ENCODE results near the gene THYN1.
A peak's percentile ranks its signal among the peaks of the same experiment; 100 is the strongest.
"Not testable (repeated sequence)": the region's sequence is repeated elsewhere in the genome, so short reads cannot be mapped to it uniquely, and the experiment has no call there.

Gene THYN1

DNA sequence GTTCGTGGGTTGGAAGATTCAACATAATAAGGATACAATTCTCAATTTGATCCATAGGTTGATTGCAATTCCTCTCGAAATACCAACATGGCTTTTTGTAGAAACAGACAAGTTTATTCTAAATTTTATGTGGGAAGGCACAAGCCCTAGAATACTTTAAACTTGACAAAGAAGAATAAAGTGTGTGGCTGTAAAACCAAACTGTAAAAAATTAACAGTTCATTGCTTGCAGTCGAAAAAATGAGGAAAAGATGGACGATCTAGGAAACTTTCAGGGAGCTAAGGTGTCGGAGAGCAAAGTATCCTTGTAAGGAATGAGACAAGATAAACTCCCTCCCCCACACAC, 22.0 kb upstream of the THYN1 start:
- no peak for DNase-seq (ENCODE audit: low read depth in 2 of 2)

DNA sequence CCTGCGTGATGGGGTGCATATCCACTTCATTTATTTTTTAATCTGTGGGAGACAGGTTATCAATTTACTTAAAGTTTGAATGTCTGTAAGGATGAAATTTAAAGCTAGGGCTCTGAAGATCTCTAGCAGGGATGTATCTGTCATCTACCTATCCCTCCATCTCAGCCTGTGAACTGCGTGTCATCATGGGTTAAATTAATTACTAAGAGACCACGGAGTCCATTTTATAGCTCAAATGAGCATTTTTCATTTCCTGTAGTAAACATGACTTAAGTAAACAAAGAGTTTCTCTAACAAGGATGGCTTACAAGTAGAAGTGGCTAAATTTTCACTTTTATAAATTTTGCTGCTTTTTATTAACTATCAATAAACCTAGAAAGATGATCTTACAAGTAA, 20.2 kb upstream of the THYN1 start:
- no peak for DNase-seq (ENCODE audit: low read depth in 2 of 2)

DNA sequence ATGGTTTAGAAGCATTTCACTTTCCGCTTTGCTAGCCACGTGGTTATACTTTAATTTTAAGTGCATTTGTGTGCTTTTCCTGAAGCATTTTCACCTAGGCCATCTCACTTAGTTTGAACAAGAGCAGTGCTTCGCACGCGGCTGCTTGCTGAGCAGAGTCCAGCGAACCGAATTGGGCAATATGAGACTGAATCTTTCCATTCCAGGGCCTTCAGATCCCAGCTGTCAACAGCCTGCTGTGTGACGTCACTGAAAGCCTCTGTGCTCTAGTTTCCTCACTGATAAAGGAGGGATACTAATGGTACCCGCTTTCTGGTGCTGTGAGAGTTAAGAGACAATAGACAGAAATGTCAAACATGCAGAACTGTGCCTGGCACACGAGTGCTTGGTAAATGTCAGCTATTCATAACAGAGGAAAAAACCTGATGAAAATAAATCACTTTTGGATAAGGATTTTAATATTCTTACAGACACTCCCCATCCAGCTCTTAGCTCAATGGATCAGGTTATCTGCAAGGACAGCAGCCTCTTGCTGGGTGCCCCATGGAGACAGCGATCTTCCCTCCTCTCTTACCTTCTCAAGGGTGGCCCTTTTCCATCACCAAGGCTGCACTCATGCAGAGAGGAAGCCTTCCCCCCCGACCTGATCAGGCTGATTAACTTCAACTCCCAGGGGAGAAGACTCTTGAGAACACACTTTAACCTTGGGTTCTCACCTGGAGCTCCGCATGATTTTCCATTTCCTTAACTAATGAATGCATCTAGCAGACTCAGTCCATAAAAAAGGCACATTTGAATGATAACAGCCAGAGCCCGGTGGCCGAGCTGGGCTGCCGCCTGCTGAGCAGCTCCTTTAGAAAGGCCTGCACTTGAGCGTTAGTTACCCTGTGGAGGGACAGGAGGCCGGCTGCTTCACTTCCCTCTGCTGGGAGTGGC, 19.5 kb upstream of the THYN1 start:
- DNase-seq (ENCODE audit: low read depth in 2 of 2) = no peak

DNA sequence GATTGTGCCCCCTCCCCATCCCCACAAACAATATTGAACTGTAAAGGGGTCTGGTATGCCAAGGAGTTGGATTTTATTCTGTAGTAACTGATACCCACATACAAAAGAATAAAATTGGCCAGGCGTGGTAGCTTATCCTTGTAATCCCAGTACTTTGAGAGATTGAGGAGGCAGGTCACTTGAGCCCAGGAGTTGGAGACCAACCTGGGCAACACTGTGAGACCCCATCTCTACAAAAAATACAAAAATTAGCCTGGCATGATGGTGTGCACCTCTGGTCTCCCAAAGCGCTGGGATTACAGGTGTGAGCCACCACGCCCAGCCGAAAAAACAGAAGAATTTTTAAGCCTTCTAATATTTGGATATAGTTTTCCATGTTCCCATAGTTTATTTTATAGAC, 18.8 kb upstream of the THYN1 start:
- no peak for DNase-seq (ENCODE audit: low read depth in 2 of 2)

DNA sequence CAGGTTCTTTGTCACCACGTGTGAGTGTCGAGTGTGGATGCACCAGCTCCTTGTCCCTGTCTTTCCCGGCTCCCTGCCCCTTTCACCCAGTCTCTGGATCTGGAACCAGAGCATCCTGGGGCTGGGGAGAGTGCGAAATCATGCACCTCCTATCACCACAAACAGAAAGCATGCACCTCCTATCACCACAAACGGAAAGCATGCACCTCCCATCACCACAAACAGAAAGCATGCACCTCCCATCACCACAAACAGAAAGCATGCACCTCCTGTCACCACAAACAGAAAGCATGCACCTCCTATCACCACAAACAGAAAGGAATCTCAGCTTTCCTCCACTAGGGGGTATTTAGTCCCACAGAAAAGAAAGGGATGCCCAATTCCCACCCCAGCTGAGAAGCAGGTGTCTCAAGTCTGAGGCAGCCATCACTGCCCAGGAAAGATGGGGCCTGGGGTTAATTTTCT, 17.1 kb upstream of the THYN1 start:
- DNase-seq (ENCODE audit: low read depth in 2 of 2) = no peak

DNA sequence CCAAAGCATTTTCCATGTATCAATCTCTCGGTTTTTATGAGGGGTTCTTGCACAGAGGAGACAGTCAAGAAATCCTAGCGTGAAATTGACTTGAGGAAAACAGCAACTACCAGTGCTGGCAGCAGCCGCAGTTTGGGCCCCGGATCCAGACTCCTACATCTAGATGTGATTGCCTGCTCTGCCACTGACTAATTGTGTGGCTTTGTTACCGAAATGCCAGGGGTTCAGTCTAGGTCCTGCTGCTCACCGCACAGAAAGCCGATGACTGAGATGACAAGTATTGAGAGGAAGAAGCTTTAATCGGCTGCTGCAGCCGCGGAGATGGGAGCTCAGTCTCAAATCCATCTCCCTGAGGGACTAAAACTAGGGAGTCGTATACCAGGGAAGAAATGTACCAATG, 14.8 kb upstream of the THYN1 start:
- no peak for DNase-seq (ENCODE audit: low read depth in 2 of 2)

DNA sequence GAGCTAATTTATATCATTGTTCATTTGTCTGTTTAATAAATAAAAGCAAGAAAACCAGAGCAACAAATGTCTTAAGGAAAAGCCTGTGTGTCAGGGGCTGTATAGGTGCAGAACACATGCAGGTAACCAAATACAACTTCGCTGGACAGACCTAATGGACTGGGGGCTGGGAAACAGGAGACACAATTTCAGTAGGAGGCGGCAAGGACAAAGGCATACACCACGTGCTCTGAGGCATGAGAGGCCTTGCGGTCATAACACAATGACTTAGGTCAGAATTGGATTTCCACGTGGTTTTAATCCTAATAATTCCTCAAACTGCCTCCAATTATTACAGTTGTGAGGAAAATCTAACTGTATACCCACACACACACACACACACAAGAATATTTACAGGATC, 14.3 kb upstream of the THYN1 start:
- DNase-seq (ENCODE audit: low read depth in 2 of 2) = no peak

DNA sequence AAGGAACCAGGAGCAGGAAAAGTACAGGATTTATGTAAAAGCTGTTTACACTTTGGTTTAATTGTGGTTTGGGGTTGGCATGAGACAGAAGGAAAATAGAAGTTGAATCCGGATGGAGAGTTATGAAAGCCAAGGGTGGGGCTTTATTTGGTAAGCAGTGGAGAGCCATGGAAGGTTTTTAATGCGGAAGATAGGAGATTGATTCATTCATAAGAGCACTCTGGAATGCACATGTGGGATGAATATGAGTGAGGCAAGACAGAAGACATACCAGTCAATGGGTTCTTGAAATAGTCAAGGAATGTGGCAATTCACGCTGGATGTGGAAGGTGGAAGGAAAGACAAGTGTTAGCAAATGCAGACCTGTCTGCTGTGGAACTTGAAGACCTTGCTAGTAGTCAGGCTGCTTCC, 13.7 kb upstream of the THYN1 start:
- no peak for DNase-seq (ENCODE audit: low read depth in 2 of 2)

DNA sequence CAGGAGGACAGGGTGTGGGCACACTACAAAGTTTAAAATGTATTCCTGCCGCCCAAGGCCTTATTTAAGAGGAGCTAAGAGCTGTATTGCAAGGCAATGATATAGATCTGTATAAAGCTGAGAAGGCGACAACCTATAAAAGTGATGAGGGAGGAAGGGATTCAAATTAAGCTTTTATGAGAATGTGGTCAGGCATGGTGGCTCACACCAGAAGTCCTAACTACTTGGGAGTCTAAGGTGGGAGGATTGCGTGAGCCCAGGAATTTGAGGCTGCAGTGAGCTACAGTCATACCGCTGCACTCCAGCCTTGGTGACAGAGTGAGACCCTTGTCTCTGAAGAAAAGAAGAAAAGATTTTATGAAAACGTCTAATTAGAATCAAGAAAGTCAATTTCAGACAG, 13.3 kb upstream of the THYN1 start:
- no peak for DNase-seq (ENCODE audit: low read depth in 2 of 2)

DNA sequence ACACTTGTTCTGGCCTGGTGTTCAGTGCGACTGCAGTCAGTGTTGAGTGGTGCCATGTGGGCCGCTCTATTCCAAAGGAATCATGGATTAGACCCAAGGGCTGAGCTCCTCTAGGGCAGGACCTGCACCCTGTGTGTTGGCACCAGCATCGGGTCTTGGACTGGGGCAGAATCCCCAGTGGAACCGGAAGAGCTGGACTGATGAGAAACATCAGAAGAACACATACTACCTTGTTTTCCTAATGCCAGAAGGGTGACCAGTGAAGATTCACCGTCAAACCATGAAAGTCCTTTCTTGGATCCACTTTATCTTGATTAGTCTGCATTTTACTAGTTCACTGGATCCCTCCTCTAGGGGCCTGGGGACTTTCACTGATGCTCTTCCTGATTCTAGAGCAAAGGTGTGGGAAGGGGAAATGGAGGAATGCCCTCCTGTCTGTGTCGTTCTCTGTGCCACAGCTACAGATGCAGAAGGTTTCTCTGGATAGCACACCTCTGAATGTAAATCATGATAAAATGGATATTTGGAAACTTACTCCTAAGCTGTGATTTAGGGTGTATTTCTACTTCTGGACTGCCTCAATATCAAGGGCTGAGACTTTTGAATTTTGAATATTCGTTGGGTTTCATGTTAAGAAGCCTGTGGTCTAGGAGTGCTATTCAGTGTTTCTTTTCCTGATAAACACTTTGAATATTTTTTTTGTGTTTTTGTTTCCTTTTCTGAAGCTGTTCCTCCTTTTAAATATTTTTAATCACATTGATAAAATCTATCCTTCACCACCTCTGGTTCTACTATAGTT, 12.0 kb upstream of the THYN1 start:
- no peak for DNase-seq (ENCODE audit: low read depth in 2 of 2)

DNA sequence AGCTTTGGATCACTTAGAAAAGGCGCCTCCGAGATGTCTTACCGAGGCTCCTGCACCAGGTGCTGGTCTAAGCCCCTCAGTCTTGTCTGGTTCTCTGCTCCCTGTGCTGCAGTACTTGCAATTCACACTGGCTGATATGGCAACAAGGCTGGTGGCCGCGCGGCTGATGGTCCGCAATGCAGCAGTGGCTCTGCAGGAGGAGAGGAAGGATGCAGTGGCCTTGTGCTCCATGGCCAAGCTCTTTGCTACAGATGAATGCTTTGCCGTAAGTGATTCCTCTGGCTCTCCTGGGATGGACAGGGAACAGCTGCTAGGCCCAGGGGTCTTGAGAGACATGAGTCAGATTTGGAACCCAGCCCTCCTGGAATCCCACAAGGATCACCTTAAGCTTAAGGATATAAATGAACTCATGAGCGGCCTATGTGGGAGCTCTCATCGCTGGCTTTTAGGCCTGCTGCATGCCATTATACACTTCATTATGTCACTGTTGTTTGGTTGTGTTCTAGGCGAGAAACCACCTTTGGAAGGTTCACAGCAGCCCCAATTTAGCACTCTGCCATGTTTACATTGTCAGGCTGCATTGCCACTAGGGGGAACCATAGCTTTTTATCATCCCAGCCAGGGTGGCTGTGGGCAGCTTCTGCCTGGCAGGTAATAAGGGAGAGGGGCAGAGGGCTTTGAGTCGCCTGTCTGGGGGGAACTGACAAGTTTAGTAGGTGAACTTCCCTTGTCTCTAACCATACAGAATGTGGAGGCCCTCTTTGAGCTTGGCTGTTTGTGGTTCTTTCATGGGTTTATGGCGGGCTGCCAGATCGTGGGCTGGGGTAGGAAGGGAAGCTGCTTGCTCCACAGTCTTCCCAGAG, 8.7 kb upstream of the THYN1 start:
- DNase-seq (ENCODE audit: low read depth in 2 of 2) = peak; percentile 14 to 37

DNA sequence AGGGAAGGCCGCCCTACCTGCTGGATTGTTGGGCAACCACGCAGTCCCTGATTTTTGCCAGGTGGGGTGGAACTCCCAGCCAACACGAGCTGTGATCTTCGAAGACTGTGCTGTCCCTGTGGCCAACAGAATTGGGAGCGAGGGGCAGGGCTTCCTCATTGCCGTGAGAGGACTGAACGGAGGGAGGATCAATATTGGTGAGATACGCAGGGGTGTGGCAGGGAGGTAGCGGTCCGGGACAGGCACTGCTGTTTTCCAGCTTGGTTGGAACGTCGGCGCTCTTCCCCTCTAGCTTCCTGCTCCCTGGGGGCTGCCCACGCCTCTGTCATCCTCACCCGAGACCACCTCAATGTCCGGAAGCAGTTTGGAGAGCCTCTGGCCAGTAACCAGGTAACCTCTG, 7.8 kb upstream of the THYN1 start:
- no peak for DNase-seq (ENCODE audit: low read depth in 2 of 2)

DNA sequence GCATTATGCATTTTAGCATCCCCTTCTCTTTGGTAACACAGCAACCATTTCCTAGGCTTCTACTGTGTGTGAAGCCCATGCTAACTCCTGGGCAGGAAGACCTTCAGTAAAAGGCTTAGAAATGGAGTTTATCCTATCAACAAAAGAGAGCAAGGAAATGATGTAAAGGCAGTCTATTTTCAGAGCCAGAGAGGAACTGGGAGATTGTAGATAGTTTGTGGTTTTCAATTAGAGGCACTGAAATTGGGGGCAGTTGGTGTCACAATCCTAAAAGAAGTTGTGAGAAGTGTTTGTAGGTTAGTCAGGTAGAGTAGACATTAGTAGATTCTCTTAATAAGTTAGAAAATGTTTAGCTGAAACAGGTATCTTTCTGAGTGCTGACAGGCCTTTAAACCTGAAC, 7.4 kb upstream of the THYN1 start:
- DNase-seq (ENCODE audit: low read depth in 2 of 2) = no peak

DNA sequence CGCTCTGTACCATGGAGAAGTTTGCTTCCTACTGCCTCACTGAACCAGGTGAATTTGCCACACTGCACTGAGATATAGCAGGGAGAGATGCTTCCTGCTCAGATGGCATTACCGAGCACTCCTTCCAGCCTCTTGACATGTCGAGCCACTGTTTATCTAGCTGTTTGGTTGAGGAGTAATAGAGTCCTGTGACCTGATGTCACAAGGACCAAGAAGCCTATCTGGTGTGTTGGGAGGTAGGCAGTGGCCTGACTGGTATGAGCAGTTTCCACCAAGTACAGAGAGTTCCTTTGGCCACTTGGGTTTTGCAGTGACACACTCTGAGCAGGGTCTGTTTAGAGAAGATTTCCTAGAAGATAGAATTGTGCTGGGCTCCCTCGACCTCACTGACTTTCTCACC, 5.4 kb upstream of the THYN1 start:
- DNase-seq (ENCODE audit: low read depth in 2 of 2) = no peak

DNA sequence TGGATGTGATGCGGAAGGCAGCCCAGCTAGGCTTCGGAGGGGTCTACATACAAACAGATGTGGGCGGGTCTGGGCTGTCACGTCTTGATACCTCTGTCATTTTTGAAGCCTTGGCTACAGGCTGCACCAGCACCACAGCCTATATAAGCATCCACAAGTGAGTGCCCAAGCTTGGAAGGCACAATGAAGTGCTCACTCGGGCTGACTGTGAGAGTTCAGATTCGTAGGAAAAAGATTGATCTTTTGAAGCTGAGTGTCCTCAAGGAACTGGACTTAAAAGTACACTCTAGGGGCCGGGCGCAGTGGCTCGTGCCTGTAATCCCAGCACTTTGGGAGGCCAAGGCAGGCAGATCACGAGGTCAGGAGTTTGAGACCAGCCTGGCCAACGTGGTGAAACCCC, 3.9 kb upstream of the THYN1 start:
- DNase-seq (ENCODE audit: low read depth in 2 of 2) = no peak

DNA sequence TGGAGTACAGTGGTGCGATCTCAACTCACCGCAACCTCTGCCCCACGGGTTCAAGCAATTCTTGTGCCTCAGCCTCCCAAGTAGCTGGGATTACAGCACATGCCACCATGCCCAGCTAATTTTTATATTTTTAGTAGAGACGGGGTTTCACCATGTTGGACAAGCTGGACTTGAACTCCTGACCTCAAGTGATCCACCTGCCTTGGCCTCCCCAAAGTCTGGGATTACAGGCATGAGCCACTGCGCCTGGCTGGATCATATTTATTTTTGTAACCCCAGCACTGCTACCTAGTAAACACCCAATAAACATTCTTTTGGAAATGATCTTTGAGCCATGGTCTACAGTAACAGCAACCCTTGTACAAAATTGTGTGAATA, 2.0 kb upstream of the THYN1 start:
- DNase-seq (ENCODE audit: low read depth in 2 of 2) = not testable (repeated sequence)

DNA sequence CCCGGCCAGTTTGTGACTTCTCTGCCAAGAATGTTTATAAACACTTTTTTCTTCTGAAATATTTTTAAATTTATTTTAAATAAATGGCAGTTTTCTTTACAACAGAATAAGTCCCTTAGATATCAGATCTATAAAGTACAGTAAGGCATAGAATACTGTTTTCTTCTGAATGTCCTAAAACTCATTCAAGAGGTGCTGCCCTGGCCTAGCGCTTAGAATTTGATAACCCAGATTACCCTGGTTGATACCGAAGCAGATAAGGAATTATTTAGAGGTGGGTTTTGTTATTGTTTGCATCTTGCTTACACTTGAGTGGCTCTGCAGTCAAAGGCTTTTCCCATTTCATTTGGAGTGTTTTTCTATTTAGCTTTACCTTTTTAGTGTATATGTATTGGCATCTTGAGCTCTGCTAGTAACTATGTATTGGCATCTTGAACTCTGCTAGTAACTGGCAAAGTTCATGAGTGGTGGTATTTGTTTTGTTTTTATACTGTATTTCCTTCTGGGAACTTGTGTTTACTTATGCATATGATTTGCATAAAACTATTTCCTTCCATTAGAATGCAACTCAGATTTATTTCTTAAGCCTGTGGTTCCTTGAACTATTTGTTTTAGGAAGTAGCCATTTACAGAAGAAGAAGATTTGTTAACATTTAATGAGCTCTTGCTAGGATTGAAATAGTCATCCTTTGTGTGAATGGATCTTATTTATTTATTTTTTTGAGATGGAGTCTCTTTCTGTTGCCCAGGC, 1.5 kb upstream of the THYN1 start:
- no peak for DNase-seq (ENCODE audit: low read depth in 2 of 2)

DNA sequence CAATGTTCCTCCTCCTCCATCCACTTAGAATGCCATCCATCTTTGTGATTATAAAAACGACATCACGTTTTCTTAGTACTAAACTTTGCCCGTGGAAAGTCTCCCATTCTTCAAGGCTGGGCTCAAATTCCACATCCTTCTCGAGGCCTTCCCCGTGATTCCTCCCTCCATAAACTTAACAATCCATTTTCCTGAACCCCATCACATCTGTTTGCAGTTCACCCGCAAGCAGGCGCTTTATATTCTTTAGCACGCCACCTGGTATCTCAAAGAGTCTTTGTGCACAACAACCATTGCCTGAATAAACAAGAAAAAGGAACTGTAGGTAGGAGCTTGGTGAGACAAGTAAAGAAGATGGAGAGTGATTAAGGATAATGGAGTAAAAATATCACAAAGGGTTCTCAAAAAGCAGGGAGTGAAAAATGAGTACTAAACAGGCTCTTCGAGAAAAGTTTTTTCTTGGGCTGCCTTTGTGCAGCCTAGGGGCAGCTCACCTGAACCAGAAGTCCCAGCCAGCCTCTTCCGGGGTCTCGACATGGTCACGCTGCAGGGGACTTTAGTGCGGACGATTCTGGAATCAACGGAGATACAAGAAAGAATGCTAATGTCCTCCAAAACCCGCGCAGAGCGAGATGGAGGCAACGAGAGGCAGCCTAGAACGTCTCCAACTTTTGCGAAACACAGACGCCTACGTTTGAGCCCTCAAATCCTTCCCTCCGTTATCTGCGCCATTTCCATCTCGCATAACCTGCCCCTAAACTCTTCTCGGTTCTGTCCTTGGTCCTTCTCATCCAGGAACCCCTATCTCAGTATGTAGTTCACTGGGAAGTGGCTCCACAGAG, 585 bp downstream of the THYN1 start:
- DNase-seq (ENCODE audit: low read depth in 2 of 2) = no peak

DNA sequence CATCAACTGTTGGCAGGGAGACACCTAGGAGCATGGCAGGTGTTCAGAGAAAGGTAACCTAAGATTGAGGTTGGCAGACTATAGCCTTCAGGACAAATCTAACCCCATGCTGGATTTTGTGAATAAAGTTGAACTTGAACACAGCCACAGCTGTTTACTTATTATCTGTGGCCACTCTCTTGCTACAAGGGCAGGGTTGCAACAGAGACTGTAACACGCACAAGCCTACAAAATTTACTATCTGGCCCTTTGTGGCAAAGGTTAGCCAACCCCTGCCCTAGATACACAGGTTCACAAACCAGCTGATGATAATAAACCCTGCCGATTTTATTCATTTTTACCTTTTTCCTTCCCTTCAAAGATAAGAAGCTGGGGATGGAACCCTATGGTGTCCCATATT, 2.5 kb downstream of the THYN1 start:
- no peak for DNase-seq (ENCODE audit: low read depth in 2 of 2)

DNA sequence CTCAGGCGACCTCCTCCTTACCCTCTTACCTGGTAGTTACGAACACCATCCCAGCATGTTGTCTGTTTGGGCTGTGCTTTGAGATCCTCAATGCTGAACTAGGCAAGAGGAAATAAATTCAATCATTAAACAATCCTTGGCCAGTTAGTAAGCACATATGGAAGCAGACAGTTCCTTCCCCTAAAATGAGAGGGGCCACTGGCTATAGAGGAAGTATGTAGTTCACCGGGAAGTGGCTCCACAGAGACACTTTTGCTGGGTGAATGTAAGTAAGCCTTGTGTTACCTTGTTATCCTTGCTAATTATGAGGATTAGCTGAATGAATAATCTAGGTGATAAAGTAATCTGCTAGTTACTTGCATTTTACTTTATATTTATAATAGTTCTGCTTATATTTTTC, 2.9 kb downstream of the THYN1 start:
- no peak for DNase-seq (ENCODE audit: low read depth in 2 of 2)
